Adrenal gland (tissue), 12 donors: Measurements from ENCODE around the gene DNAH6. TPM values are rescaled to one million over a fixed set of nuclear protein-coding genes. Genes with fewer than 3 reads are reported as not detected.
"Not testable (repeated sequence)": the region's sequence is repeated elsewhere in the genome, so short reads cannot be mapped to it uniquely, and the experiment has no call there.

Source experiments
- DNase-seq, 7 donors: peaks; one replicate each; pipeline ENCODE4 v3.0.0-alpha.2; 2019 to 2020
- H3K27ac ChIP-seq, 5 donors: fragments of 200-600 bp; sonication (generic) in 4 of 5; 1 replicate in 3 of 5; 2 replicates in 2 of 5; pipeline versions ENCODE4 v1.5.1 to v1.8.0; 2016 to 2020; ENCODE audit warnings: mild to moderate bottlenecking in 1 of 5
- H3K27me3 ChIP-seq: fragments of 200-600 bp; 2 replicates; pipeline ENCODE4 v1.8.0; 2021
- H3K36me3 ChIP-seq, 2 donors: fragments of 200-600 bp; replicated peaks in 1 of 2; 1 replicate in 1 of 2; 2 replicates in 1 of 2; pipeline versions ENCODE4 v1.5.1 to v1.8.0; 2018 to 2022
- H3K4me1 ChIP-seq, 2 donors: fragments of 200-600 bp; replicated peaks in 1 of 2; 1 replicate in 1 of 2; 2 replicates in 1 of 2; pipeline versions ENCODE4 v1.5.1 to v1.8.0; 2018 to 2021
- H3K4me3 ChIP-seq, 4 donors: fragments of 200-600 bp; sonication (generic) in 3 of 4; one replicate each; pipeline ENCODE4 v1.5.1; 2016 to 2018
- H3K9me3 ChIP-seq, 3 donors: fragments of 200-600 bp; sonication (generic) in 1 of 3; replicated peaks in 1 of 3; 1 replicate in 2 of 3; 2 replicates in 1 of 3; pipeline versions ENCODE4 v1.5.1 to v1.8.0; 2016 to 2021
- CTCF ChIP-seq, 6 experiments: fragments of 450-650 bp in 4 of 6; fragments of 200-600 bp in 2 of 6; sonication (generic) in 1 of 6; IDR thresholded peaks; 1 replicate in 5 of 6; 2 replicates in 1 of 6; pipeline versions ENCODE4 v1.5.1 to v1.8.0; 2016 to 2021; ENCODE audit warnings: antibody characterized with exemption in 6 of 6, mild to moderate bottlenecking in 2 of 6, moderate library complexity in 1 of 6
- POLR2A ChIP-seq, 2 donors: fragments of 450-650 bp; IDR thresholded peaks; one replicate each; pipeline ENCODE4 v1.6.1; 2017; ENCODE audit warnings: antibody characterized with exemption in 2 of 2, mild to moderate bottlenecking in 2 of 2, moderate library complexity in 1 of 2
- WGBS, 4 donors: extraction: QIAGEN DNeasy Blood & Tissue Kit in 2 of 4; methylation state at CpG; one replicate each; pipeline versions ENCODE4 v1.1.5 to v1.1.7; 2013 to 2017; 5-methylcytosine and 5-hydroxymethylcytosine counted together
- intact Hi-C, 2 donors: fragments of 100-400 bp; cut with DNase I; formaldehyde crosslinking; loops; one replicate each; pipeline versions ENCODE4 v1.14.1 to v1.15.0; 2022 to 2023
- polyA plus RNA-seq, 3 donors: library from polyadenylated mRNA; stranded (reverse); fragments of 200-250 nt in 2 of 3; fragments of 350-450 nt in 1 of 3; fragmentation: Illumina TruSeq in 1 of 3; extraction: RNeasy Lipid Tissue Mini Kit (QIAGEN cat#74804) in 1 of 3; gene quantifications; one replicate each; pipeline ENCODE4 v1.2.3, GENCODE V29; 2013 to 2014
- total RNA-seq, 9 donors: library from RNA; depleted of rRNA in 4 of 9; stranded (reverse); fragments of >200 nt in 4 of 9; fragments of 120-200 nt in 1 of 9; fragmentation: NEBNext Ultra II Directional in 1 of 9; extraction: Animal tissue kit (Norgen Biotek cat#: 25700) in 1 of 9; gene quantifications; one replicate each; pipeline versions ENCODE4 v1.1.0 to v1.2.4, GENCODE V29; 2013 to 2023
- donor health status: healthy with polysubstance abuse.
- donor health status: Bipolar disorder and iron deficiency.
- donor health status: DM: yes; HTN: yes; CAD: no.
- donor health status: DM: no; HTN: no; CAD: no.
- donor health status: DM: no; HTN: no; CAD: no.
- donor health status: DM: yes; HTN: yes; CAD: no.

Gene DNAH6
- total and polyA plus RNA-seq, 12 donors, result 0.06 to 0.74 (median 0.28) TPM

- TF ChIP-seq POLR2A (IDR thresholded peaks at IDR 0.05) (no peak), CTCF (IDR thresholded peaks at IDR 0.05) (no peak)
- WGBS, 4 donors, result 64 to 74% (median 70%) methylated on average over 2 of the region's 2 CpGs
- intact Hi-C loops, result no loop called here
- no peak overlapping the region for H3K27ac ChIP-seq
- no peak overlapping the region for H3K4me3 ChIP-seq
- H3K36me3 ChIP-seq, result no peaks in the 10 kb centered on the region
- no peak for DNase-seq
- peaks cover 0 to 6% (median 0%) of the 10 kb centered on the region in 3 donors for H3K9me3 ChIP-seq
- no peaks in the 10 kb centered on the region for H3K27me3 ChIP-seq
- no peaks in the 10 kb centered on the region for H3K4me1 ChIP-seq
Measured at GRCh38 chr2:84766791-84767190, 250.5 kb downstream of the DNAH6 start.

- H3K27me3 ChIP-seq, result no peaks in the 10 kb centered on the region
- H3K27ac ChIP-seq, result no peak overlapping the region
- H3K4me3 ChIP-seq, result no peak overlapping the region
- intact Hi-C loops, result no loop called here
- no peaks in the 10 kb centered on the region for H3K36me3 ChIP-seq
- no peak for DNase-seq
- WGBS, 4 donors, result 84 to 92% (median 89%) methylated on average over 4 of the region's 4 CpGs
- H3K4me1 ChIP-seq, result no peaks in the 10 kb centered on the region
- no peak for TF ChIP-seq POLR2A (IDR thresholded peaks at IDR 0.05)
- TF ChIP-seq CTCF (IDR thresholded peaks at IDR 0.05), result no peak
- peaks cover 0 to 12% (median 0%) of the 10 kb centered on the region in 3 donors for H3K9me3 ChIP-seq
Measured at GRCh38 chr2:84768840-84769239, 252.5 kb downstream of the DNAH6 start.

GRCh38 chr2:84770280-84770679 lies 254.0 kb downstream of the DNAH6 start:
- H3K4me1 ChIP-seq, result no peaks in the 10 kb centered on the region

GRCh38 chr2:84771251-84771650 lies 255.0 kb downstream of the DNAH6 start:
- H3K4me1 ChIP-seq, result no peaks in the 10 kb centered on the region
- H3K27ac ChIP-seq, result no peak overlapping the region
- no peak overlapping the region for H3K4me3 ChIP-seq
- H3K27me3 ChIP-seq, result no peaks in the 10 kb centered on the region
- TF ChIP-seq POLR2A (IDR thresholded peaks at IDR 0.05), result no peak
- no peak for TF ChIP-seq CTCF (IDR thresholded peaks at IDR 0.05)
- WGBS, 4 donors, result 76 to 89% (median 80%) methylated on average over 1 of the region's 1 CpG
- H3K36me3 ChIP-seq, result no peaks in the 10 kb centered on the region
- peaks cover 0 to 12% (median 0%) of the 10 kb centered on the region in 3 donors for H3K9me3 ChIP-seq
- intact Hi-C loops, result no loop called here
- no peak for DNase-seq

More at GRCh38 chr2:84770280-84770679, 254.0 kb downstream of the DNAH6 start:
- WGBS, 4 donors, result 72 to 78% (median 75%) methylated on average over 1 of the region's 1 CpG
- no peak overlapping the region for H3K27ac ChIP-seq
- TF ChIP-seq POLR2A (IDR thresholded peaks at IDR 0.05), result no peak
- TF ChIP-seq CTCF (IDR thresholded peaks at IDR 0.05), result no peak
- intact Hi-C loops, result no loop called here
- no peak overlapping the region for H3K4me3 ChIP-seq
- H3K36me3 ChIP-seq, result no peaks in the 10 kb centered on the region
- no peak for DNase-seq
- peaks cover 0 to 12% (median 0%) of the 10 kb centered on the region in 3 donors for H3K9me3 ChIP-seq
- no peaks in the 10 kb centered on the region for H3K27me3 ChIP-seq

GRCh38 chr2:84773562-84773961 lies 257.3 kb downstream of the DNAH6 start:
- H3K36me3 ChIP-seq, H3K4me1 ChIP-seq, H3K4me3 ChIP-seq, H3K27ac ChIP-seq, intact Hi-C loops, DNase-seq, H3K27me3 ChIP-seq: not testable (repeated sequence)
- 59 to 70% (median 64%) methylated on average over 3 of the region's 3 CpGs for whole genome bisulfite sequencing, 4 donors
- H3K9me3 ChIP-seq, result peaks cover 0 to 12% (median 0%) of the 10 kb centered on the region in 3 donors
